ENCODE data around the gene TRO.

TRO gene

GRCh38 chrX:54920610-54921426 lies at the start of gene TRO:
Gene TRO, plus strand, starts transcription at chrX:54920824. Its CDS starts 1,423 bp downstream, at chrX:54922247.
- Histone ChIP-seq H3K9me3 (ENCODE audit: insufficient read depth, low read depth, low read length) (no peaks in the 10 kb centered on the region), H3F3A (ENCODE audit: low read depth) (no peaks in the 10 kb centered on the region), H3K27me3 (ENCODE audit: insufficient read depth, low read length, poor library complexity, severe bottlenecking) (no peaks in the 10 kb centered on the region), H3K9me2 (replicated peaks; ENCODE audit: low read depth, low read length) (no peaks in the 10 kb centered on the region), H3K4me2 (ENCODE audit: low read depth, low read length, poor library complexity, severe bottlenecking) (peak within 1 kb of the TSS; percentile 80), H3K4me3 (ENCODE audit: low read length, poor library complexity, severe bottlenecking) (peak within 1 kb of the TSS; percentile 89), H3K36me3 (ENCODE audit: insufficient read depth, low read length) (no peaks in the 10 kb centered on the region; the same call in 1 of the 2 replicates), H3K4me1 (ENCODE audit: insufficient read depth, low read length, poor library complexity, severe bottlenecking) (peaks cover 10% of the 10 kb centered on the region), H2AFZ (ENCODE audit: low read length) (peak within 1 kb of the TSS; percentile 83), H4K20me1 (ENCODE audit: insufficient read depth, low read length, poor library complexity, severe bottlenecking) (no peaks in the 10 kb centered on the region), H3K9ac (ENCODE audit: low read depth, low read length, poor library complexity, severe bottlenecking) (peak within 1 kb of the TSS; percentile 91), H3K79me2 (ENCODE audit: insufficient read depth, low read length) (peaks cover 7% of the 10 kb centered on the region; the same call in 1 of the 2 replicates)
- TF ChIP-seq CTCF (conservative IDR thresholded peaks at IDR 0.05; ENCODE audit: low read length) = no peak
- TF ChIP-seq EZH2phosphoT487 (IDR thresholded peaks at IDR 0.05; ENCODE audit: borderline replicate concordance) = no peak

- Histone ChIP-seq H2AFZ (ENCODE audit: low read length) (no peak overlapping the region), H3K4me1 (ENCODE audit: insufficient read depth, low read length, poor library complexity, severe bottlenecking) (no peaks in the 10 kb centered on the region), H3K9me3 (ENCODE audit: insufficient read depth, low read depth, low read length) (no peaks in the 10 kb centered on the region), H4K20me1 (ENCODE audit: insufficient read depth, low read length, poor library complexity, severe bottlenecking) (no peaks in the 10 kb centered on the region), H3K79me2 (ENCODE audit: insufficient read depth, low read length) (no peaks in the 10 kb centered on the region), H3K36me3 (ENCODE audit: insufficient read depth, low read length) (no peaks in the 10 kb centered on the region), H3F3A (ENCODE audit: low read depth) (no peaks in the 10 kb centered on the region), H3K4me2 (ENCODE audit: low read depth, low read length, poor library complexity, severe bottlenecking) (no peak overlapping the region), H3K9me2 (replicated peaks; ENCODE audit: low read depth, low read length) (no peaks in the 10 kb centered on the region), H3K9ac (ENCODE audit: low read depth, low read length, poor library complexity, severe bottlenecking) (no peak overlapping the region), H3K27me3 (ENCODE audit: insufficient read depth, low read length, poor library complexity, severe bottlenecking) (no peaks in the 10 kb centered on the region), H3K4me3 (ENCODE audit: low read length, poor library complexity, severe bottlenecking) (no peak overlapping the region)
- no peak for TF ChIP-seq CTCF (conservative IDR thresholded peaks at IDR 0.05; ENCODE audit: low read length)
Observed at GRCh38 chrX:54885740-54886139, 34.9 kb upstream of the TRO start.

GRCh38 chrX:54891573-54891972 lies 29.1 kb upstream of the TRO start:
- TF ChIP-seq CTCF (conservative IDR thresholded peaks at IDR 0.05; ENCODE audit: low read length) = peak; percentile 59
- no peak for TF ChIP-seq EZH2phosphoT487 (IDR thresholded peaks at IDR 0.05; ENCODE audit: borderline replicate concordance)
- no peak overlapping the region for H3K4me2 ChIP-seq (ENCODE audit: low read depth, low read length, poor library complexity, severe bottlenecking)

More at GRCh38 chrX:54891573-54891972, 29.1 kb upstream of the TRO start:
- Histone ChIP-seq H4K20me1 (ENCODE audit: insufficient read depth, low read length, poor library complexity, severe bottlenecking) (no peaks in the 10 kb centered on the region), H3K79me2 (ENCODE audit: insufficient read depth, low read length) (no peaks in the 10 kb centered on the region), H3K9ac (ENCODE audit: low read depth, low read length, poor library complexity, severe bottlenecking) (no peak overlapping the region), H3K36me3 (ENCODE audit: insufficient read depth, low read length) (no peaks in the 10 kb centered on the region), H3K9me3 (ENCODE audit: insufficient read depth, low read depth, low read length) (no peaks in the 10 kb centered on the region), H3K4me1 (ENCODE audit: insufficient read depth, low read length, poor library complexity, severe bottlenecking) (no peaks in the 10 kb centered on the region), H3K27me3 (ENCODE audit: insufficient read depth, low read length, poor library complexity, severe bottlenecking) (no peaks in the 10 kb centered on the region), H3F3A (ENCODE audit: low read depth) (no peaks in the 10 kb centered on the region), H2AFZ (ENCODE audit: low read length) (no peak overlapping the region), H3K9me2 (replicated peaks; ENCODE audit: low read depth, low read length) (no peaks in the 10 kb centered on the region), H3K4me3 (ENCODE audit: low read length, poor library complexity, severe bottlenecking) (no peak overlapping the region)

All from Loucy (cell line).